NCI-H128 (cell line): ENCODE data around the gene ATP1B3.
"Not testable (repeated sequence)": the region's sequence is repeated elsewhere in the genome, so short reads cannot be mapped to it uniquely, and the experiment has no call there.

ENCODE experiments used
- DNase-seq: peaks from one replicate; lab custom pipeline; 2025; ENCODE audit not compliant: unreplicated experiment; lab: John Stamatoyannopoulos, UW

The ATP1B3 gene

DNA sequence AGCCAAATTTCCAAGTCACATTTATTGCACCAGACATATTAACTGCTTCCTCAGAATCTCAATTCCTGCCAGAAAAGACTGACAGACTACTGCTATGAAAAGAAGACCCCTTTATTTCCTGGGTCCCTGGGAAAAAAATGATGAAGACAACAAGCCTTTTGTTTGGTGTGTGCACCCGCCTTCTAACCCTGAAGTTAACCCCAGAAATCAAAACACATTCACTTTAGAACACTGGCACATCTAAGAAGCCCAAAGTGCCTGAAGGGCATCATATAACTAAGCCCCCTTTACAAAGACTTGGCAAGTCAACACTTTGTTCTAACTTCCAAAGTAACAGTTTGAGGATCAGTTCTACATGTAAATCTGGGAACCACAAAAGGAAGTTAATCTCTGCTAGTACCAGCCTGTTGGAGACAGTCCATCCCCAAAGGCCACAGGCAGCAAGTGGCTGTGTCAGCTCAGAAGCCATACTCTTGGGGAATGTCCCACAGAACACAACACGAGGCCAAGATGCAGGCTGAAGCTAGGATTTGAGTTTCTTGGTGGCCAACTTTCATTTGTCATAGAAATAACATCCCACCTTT is 16.3 kb upstream of the ATP1B3 start:
- no peak for DNase-seq

DNA sequence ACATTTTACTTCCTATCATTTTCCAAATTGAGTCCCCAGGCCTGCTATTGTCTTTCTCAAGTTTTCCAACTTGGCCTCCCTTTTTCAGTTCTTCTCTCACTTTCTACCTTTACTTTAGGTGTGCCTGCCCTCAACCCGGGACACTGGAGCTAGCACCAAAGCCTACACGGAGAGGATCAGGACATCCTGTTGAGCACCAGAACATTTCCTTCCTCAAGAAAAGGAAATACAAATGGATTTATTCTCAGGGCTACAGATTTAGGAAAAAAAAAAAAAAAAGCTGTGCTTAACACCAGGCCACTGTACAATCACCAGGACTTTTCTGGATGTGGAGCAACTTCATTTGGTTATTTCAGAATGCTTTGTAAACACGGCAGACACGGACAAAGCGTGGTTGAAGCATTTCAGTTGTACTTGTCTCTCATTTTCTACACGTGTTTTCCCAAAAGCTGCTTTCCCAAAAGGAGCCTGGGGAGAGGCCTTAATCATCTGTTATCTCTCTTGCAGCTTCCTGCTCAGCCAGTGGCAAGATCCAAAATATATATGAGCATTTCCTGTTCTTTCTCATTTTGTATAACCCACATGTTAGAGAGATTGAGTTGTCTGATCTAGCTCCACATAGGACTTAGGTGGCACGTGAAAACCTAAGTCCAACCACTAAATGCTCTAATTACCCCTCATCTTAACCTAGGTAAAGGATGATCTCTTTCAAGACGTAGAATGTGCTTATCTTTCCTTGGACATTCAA is 15.5 kb upstream of the ATP1B3 start:
- DNase-seq, result no peak

- DNase-seq, result no peak
These were observed 14.1 kb upstream of the ATP1B3 start for GRCh38 chr3:141862279-141862816.

GRCh38 chr3:141863491-141863890 is 13.0 kb upstream of the ATP1B3 start:
- no peak for DNase-seq

DNA sequence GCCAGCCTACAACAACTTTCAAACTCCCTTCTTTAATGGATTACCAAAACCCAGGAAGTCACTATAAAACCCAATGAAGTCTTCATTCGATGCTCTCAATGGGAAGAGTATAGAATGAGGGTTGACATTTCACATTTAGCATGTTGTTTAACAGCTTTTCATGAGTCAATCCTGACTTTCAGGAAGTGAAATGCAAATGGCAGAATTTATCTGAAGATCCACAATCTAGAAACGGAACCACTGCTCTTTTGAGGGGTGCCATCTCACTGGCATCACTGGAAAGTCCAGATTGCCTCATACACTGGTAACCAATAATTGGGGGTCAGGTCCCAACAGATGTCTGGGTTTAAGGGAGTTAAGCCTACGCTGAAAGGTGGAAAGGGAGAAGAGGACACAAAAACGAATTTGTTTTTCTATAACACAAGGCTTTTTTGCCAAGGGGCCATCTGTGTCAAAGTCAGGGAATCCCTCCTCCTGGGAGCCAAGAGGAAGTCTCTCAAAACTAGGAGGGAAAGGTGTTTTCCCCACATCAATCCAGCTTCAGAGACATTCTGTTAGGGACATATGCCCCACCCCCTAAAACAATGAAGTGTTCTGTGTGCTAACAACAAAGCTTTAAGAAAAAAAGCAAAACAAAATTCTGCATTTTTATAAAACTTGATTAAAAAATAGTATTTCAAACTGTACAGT is 12.0 kb upstream of the ATP1B3 start:
- no peak for DNase-seq

- DNase-seq, result no peak
These were observed 11.3 kb upstream of the ATP1B3 start for GRCh38 chr3:141865101-141865500.

GRCh38 chr3:141870091-141870687 is 6.3 kb upstream of the ATP1B3 start:
- no peak for DNase-seq

- DNase-seq, result peak; percentile 70
These were observed 1.0 kb upstream of the ATP1B3 start for GRCh38 chr3:141875374-141875892.

- DNase-seq, result peak; percentile 50
These were observed 506 bp upstream of the ATP1B3 start for GRCh38 chr3:141875893-141876380.

- no peak for DNase-seq
These were observed 613 bp downstream of the ATP1B3 start for GRCh38 chr3:141876891-141877621.

- DNase-seq, result no peak
These were observed 1.5 kb downstream of the ATP1B3 start for GRCh38 chr3:141877911-141878310.

DNA sequence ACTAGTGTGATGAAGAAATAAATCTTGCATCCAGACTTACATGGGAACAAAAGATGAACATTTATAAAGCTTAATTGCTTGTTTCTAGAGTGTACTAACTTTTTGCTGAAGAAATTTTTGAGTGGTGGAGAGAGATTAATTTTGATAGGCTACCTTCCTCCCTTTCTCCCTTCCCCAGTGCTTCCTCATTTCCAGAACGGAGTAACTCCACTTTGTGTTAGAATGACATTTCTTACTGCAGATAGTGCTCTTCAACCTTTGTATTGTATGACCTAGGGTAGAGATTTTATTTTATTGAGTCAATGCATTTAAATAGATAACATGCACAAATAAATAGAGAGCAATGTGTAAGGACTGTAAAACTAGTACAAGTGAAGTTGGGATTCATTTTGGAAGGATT is 1.9 kb downstream of the ATP1B3 start:
- DNase-seq, result no peak

DNA sequence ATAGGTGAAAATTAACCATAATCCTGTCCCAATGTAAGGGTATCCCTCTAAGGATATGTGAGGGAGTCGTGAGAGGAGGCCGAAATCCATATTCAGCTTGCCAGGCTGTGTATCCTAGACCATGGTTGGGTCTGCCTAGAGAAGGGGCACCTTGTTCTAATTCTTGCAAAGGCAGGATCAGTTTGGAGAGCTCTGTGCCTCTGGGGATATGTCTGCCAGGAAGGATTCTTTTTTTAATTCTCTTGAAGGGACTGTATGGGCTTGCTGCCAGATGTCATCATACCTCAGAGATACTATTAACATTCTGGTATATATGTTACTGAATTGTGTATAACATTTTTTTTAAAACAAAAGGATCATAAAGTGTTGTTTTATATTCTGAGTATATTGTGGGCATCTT is 2.4 kb downstream of the ATP1B3 start:
- DNase-seq, result no peak

DNA sequence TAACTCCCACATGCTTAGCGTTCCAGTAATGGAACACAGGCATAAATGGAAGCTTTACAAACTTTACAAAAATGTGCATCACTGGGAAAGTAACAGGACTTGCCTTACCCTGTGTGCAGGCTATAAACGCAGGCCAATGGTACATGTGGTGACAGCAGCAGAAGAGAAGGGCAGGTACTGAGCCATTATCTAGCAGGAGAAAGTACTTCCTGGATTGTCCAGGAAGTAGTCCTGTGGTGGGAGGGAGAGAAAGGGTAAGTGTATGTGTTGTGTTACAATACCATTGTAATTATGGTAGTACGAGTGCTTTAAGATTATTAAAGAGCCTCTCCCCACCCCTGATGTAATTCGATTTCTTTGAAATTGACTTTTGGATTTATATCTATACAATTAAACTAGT is 5.3 kb downstream of the ATP1B3 start:
- DNase-seq, result no peak

- no peak for DNase-seq
These were observed 10.6 kb downstream of the ATP1B3 start for GRCh38 chr3:141887051-141887450.

- DNase-seq, result not testable (repeated sequence)
These were observed 12.1 kb downstream of the ATP1B3 start for GRCh38 chr3:141888548-141888947.

DNA sequence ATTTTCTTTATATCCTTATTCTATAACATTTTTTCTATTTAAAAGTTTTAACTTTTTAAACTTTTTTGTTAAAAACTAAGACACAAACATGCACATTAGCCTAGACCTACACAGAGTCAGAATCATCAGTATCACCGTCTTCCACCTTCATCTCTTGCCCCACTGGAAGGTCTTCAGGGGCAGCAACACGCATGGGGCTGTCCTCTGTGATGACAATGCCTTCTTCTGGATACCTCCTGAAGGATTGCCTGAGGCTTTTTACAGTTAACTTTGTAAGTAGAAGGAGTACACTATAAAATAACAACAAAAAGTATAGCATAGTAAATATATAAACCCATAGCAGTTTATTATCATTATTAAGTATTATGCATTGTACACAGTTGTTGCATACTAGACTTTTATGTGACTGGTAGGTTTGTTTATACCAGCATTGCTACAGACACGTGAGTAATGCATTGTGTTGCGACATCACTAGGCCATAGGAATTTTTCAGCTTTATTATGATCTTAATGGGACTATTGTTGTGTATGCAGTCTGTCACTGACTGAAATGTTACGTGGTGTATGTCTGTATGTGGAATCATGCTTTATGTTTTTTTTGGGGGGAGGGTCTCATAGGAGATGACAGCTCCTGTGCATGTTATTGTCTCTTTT is 18.2 kb downstream of the ATP1B3 start:
- DNase-seq, result no peak

DNA sequence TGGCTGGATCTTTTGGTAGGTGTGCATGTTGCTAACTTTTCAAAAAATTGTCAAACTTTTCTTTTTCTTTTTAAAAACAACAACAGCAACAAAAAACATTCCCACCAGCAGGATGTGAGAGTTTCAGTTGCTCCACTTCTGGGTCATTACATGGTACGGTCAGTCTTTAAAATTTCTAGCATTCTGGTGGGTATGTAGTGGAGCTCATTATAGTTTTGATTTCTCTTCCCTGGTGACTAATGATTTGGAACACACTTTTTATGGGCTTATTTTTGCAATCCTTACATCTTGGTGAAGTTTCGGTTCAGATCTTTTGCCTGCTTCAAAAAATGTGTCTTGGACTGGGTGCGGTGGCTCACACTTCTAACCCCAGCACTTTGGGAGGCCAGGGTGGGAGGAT is 19.3 kb downstream of the ATP1B3 start:
- DNase-seq, result no peak

GRCh38 chr3:141898908-141899307 is 22.5 kb downstream of the ATP1B3 start:
- no peak for DNase-seq

DNA sequence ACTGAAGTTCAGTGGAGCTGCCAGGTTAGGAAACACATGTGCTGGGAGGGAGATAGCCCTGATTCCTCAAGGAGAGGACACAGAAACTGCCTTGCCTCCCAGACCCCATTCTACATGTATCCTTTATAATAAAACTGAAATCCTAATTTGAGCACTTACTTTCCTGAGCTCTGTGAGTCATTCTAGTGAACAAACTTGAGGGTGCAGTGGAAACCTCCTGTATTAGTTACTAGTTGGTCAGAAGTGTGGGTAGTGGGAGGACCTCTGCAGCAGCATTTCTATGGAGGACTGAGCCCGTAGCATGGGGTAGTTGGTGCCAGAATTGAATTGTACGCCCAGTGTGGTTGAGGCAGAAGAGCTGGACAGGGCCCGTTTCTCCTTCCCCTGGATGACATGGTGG is 23.9 kb downstream of the ATP1B3 start:
- no peak for DNase-seq
